SK-N-MC (cell line): ENCODE data around the gene MC1R.
"Not testable (repeated sequence)": the region's sequence is repeated elsewhere in the genome, so short reads cannot be mapped to it uniquely, and the experiment has no call there.

Experiments used
- DNase-seq: peaks from one replicate; pipeline ENCODE4 v3.0.0-alpha.2; 2011; ENCODE audit warnings: low read depth, low spot score
- H3K27ac ChIP-seq: fragments of 200-600 bp; sonication (generic); 2 replicates; pipeline ENCODE4 v1.5.1; 2016; ENCODE audit warnings: mixed run types
- H3K36me3 ChIP-seq: fragments of 200-600 bp; sonication (generic); 2 replicates; pipeline ENCODE4 v1.6.1; 2017; ENCODE audit warnings: antibody characterized with exemption, low read length, mixed read lengths; ENCODE audit not compliant: insufficient read depth
- H3K4me3 ChIP-seq: fragments of 200-600 bp; sonication (generic); 2 replicates; pipeline ENCODE4 v1.5.1; 2016
- H3K9ac ChIP-seq: fragments of 200-600 bp; sonication (generic); 2 replicates; pipeline ENCODE4 v1.8.0; 2017; ENCODE audit warnings: mixed run types, mixed read lengths; ENCODE audit not compliant: insufficient read length
- H3K9me3 ChIP-seq: fragments of 200-600 bp; sonication (generic); 2 replicates; pipeline ENCODE4 v1.6.1; 2017; ENCODE audit warnings: low read depth, mild to moderate bottlenecking, antibody characterized with exemption, low read length, moderate library complexity, mixed read lengths
- EZH2 ChIP-seq: fragments of 200-600 bp; sonication (generic); IDR thresholded peaks from one replicate; pipeline ENCODE4 v1.6.1; 2017; ENCODE audit warnings: antibody characterized with exemption
- FOXP2 ChIP-seq: optimal IDR thresholded peaks from 2 replicates; pipeline ENCODE3; 2011; ENCODE audit warnings: mild to moderate bottlenecking, moderate library complexity; ENCODE audit not compliant: insufficient read depth; ENCODE audit errors: extremely low read length, control extremely low read depth
- POLR2AphosphoS5 ChIP-seq: IDR thresholded peaks from 2 replicates; pipeline ENCODE4 v1.6.1; 2012; ENCODE audit warnings: mild to moderate bottlenecking, low read depth, low read length, borderline replicate concordance

MC1R gene

GRCh38 chr16:89910717-89911354, 7.8 kb upstream of the MC1R start:
- Histone ChIP-seq H3K27ac (no peak overlapping the region), H3K4me3 (no peak overlapping the region), H3K36me3 (peaks cover 4% of the 10 kb centered on the region; the same call in 1 of the 2 replicates), H3K9ac (no peak overlapping the region), H3K9me3 (no peaks in the 10 kb centered on the region)
- no peak for DNase-seq
- TF ChIP-seq POLR2AphosphoS5 (no peak), EZH2 (no peak), FOXP2 (no peak)

- peaks cover 4% of the 10 kb centered on the region; the same call in 1 of the 2 replicates for H3K36me3 ChIP-seq
Observed at GRCh38 chr16:89911375-89911774, 7.3 kb upstream of the MC1R start.

GRCh38 chr16:89912143-89912542, 6.5 kb upstream of the MC1R start:
- H3K27ac ChIP-seq = no peak overlapping the region
- no peak for DNase-seq
- no peak overlapping the region for H3K9ac ChIP-seq
- TF ChIP-seq POLR2AphosphoS5 (no peak), FOXP2 (no peak), EZH2 (no peak)
- H3K4me3 ChIP-seq = no peak overlapping the region
- H3K36me3 ChIP-seq = no peaks in the 10 kb centered on the region; the same call in 1 of the 2 replicates
- no peaks in the 10 kb centered on the region for H3K9me3 ChIP-seq

More at GRCh38 chr16:89911375-89911774, 7.3 kb upstream of the MC1R start:
- DNase-seq = no peak
- Histone ChIP-seq H3K27ac (no peak overlapping the region), H3K9ac (no peak overlapping the region), H3K9me3 (no peaks in the 10 kb centered on the region), H3K4me3 (no peak overlapping the region)
- no peak for TF ChIP-seq FOXP2
- no peak for TF ChIP-seq POLR2AphosphoS5
- no peak for TF ChIP-seq EZH2

GRCh38 chr16:89912627-89913026, 6.0 kb upstream of the MC1R start:
- no peak overlapping the region for H3K4me3 ChIP-seq
- no peaks in the 10 kb centered on the region for H3K9me3 ChIP-seq
- DNase-seq = no peak
- H3K9ac ChIP-seq = no peak overlapping the region
- TF ChIP-seq FOXP2 (no peak), EZH2 (no peak), POLR2AphosphoS5 (no peak)
- H3K36me3 ChIP-seq = no peaks in the 10 kb centered on the region; the same call in 1 of the 2 replicates
- H3K27ac ChIP-seq = no peak overlapping the region

DNA sequence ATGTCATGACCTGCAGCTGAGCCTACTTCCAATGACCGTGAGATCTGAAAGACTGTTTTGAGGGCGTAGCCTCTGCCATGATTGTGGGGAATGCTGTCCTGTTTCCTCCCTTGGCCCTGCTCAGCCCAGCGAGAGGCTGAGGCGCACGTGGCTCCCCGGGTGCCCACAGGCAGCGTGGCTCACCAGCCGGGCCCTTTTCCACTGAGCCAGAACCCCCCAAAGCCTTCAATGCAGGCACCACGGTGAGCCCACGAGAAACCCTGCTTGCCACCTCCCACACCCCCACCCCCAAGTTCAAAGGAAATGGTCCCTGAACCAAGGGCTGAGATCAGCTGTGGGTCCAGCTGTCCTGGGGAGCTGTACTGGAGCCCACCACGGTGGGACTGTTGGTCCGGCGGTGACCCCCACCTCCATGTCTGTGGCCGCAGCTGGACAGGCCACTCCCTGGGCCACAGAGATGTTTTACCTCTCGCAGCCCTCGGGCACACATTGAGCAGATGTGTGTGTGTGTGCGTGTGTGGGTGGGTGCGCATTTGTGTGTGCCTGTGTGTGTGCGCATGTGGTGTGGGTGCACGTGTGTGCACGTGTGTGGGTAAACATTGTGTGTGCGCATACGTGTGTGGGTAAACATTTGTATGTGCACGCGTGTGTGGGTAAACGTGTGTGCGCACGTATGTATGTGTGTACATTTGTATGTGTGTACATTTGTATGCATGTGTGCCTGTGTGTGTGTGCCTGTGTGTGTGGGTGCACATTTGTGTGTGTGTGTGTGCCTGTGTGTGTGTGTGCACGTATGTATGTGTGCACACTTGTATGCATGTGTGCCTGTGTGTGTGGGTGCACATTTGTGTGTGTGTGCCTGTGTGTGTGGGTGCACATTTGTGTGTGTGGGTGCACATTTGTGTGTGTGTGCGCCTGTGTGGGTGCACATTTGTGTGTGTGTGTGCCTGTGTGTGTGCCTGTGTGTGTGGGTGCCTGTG, 5.0 kb upstream of the MC1R start:
- Histone ChIP-seq H3K4me3 (no peak overlapping the region), H3K9ac (no peak overlapping the region), H3K27ac (no peak overlapping the region), H3K9me3 (no peaks in the 10 kb centered on the region), H3K36me3 (no peaks in the 10 kb centered on the region)
- DNase-seq = no peak
- TF ChIP-seq FOXP2 = no peak
- TF ChIP-seq EZH2 = no peak
- TF ChIP-seq POLR2AphosphoS5 = no peak

DNA sequence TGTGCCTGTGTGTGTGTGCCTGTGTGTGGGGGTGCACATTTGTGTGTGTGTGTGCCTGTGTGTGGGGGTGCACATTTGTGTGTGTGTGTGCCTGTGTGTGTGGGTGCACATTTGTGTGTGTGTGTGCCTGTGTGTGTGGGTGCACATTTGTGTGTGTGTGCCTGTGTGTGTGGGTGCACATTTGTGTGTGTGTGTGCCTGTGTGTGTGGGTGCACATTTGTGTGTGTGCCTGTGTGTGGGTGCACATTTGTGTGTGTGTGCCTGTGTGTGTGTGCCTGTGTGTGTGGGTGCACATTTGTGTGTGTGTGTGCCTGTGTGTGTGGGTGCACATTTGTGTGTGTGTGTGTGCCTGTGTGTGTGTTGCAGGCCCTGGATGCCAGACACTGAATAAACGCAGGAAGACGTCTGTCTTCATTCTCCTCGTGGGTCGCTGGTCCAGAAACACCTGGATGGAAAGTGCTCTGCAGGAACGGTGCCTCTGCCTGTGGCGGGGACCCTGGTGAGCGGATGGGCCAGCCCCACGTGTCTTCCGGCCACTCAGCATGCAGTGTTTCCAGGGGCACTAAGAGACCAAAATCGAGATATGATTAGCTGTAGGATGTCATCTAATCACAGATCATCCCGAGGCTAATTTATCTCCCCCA, 3.9 kb upstream of the MC1R start:
- not testable (repeated sequence) for H3K4me3 ChIP-seq, H3K9me3 ChIP-seq, H3K9ac ChIP-seq, H3K36me3 ChIP-seq, H3K27ac ChIP-seq, DNase-seq

DNA sequence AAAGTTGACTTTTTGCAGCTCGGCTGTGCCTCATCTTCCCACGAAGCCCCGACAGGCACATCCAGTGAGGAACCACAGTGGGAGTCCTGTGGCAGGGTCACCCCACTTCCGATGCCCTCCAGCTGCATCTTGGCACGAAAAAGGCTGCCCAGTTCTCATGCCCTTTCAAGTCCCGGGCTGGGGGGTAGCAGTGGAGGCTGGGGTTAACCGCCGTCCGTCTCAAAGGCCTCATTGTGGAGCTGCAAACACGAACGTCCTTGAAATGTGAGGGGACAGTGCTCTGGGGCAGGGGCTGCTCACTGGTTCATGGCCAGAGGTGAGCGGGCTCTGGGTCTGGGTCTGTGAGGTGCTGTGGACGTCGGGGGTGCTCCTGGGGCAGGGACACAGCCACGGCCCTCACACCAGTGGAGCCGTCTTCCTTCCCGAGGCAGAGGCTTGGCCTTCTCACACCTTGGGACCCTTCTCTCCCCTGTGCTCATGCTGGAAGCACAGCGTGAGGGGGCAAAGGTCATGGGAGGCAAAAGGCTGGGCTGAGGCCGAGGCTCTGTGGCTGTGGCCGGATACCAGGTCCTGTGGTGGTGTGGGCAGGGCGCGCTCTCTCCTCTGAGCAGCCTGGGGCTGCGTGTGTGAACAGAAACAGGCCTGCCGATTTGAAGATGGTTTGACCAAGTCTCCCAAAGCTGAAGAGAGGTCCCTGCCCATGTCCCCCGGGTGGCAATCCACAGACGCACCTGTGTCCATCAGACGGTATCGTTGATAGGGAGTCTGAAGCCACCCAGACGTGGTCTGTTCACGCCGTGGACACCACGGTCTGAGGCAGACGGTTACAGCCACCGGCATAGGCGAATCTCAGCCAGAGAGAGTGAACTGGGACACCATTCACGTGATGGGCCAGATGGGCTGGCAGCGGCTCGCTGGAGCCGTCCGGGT, 3.1 kb upstream of the MC1R start:
- Histone ChIP-seq H3K36me3 (no peaks in the 10 kb centered on the region), H3K4me3 (no peak overlapping the region), H3K9me3 (no peaks in the 10 kb centered on the region), H3K27ac (no peak overlapping the region), H3K9ac (no peak overlapping the region)
- DNase-seq = no peak
- no peak for TF ChIP-seq FOXP2
- no peak for TF ChIP-seq POLR2AphosphoS5
- TF ChIP-seq EZH2 = no peak
